ENCODE measurements around the gene FUCA1.
"Not testable (repeated sequence)": the region's sequence is repeated elsewhere in the genome, so short reads cannot be mapped to it uniquely, and the experiment has no call there.

The FUCA1 gene

DNA sequence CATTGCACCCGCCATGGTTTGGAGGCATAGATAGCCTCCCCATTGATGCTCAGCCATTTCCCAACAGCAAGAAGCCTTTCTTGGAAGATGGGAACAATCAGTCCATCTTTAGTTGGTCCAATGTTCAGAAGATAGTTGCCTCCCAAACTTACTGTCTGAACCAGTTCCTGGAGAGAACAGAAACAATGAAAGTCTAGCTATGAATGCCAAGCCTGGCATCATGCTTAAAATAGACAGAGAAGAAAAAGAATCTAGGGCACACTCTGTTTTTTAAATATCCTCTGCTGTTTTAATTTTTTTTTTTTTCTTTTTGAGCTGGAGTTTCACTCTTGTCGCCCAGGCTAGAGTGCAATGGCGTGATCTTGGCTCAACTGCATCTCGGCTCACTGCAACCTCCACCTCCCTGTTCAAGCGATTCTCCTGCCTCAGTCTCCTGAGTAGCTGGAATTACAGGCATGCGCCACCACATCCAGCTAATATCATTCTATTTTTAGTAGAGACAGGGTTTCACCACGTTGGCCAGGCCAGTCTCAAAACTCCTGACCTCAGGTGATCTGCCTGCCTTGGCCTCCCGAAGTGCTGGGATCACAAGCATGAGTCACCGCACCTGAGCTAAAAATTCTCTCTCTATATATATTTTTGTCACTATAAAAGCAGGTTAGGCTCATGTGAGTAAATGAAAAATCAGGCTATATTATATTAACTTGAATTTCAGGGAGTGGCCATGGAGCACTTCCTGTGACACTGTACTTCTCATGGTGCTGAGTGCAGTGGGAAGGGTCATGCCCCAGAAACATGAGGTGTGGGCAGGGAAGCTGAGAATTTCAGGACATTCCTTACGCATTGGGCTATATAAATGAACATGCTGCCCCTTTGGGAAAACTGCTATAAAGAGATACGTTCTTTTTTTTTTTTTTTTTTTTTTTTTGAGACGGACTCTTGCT lies 19.1 kb downstream of the FUCA1 start:
- TF ChIP-seq, protein P1, sequence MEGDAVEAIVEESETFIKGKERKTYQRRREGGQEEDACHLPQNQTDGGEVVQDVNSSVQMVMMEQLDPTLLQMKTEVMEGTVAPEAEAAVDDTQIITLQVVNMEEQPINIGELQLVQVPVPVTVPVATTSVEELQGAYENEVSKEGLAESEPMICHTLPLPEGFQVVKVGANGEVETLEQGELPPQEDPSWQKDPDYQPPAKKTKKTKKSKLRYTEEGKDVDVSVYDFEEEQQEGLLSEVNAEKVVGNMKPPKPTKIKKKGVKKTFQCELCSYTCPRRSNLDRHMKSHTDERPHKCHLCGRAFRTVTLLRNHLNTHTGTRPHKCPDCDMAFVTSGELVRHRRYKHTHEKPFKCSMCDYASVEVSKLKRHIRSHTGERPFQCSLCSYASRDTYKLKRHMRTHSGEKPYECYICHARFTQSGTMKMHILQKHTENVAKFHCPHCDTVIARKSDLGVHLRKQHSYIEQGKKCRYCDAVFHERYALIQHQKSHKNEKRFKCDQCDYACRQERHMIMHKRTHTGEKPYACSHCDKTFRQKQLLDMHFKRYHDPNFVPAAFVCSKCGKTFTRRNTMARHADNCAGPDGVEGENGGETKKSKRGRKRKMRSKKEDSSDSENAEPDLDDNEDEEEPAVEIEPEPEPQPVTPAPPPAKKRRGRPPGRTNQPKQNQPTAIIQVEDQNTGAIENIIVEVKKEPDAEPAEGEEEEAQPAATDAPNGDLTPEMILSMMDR (conservative IDR thresholded peaks at IDR 0.05), result no peak
- H3K27ac ChIP-seq, result no peak overlapping the region

GRCh38 chr1:23847482-23848095 lies 20.5 kb downstream of the FUCA1 start:
- peak overlapping the region; percentile 32; the same call in 1 of the 2 replicates for H3K27ac ChIP-seq

DNA sequence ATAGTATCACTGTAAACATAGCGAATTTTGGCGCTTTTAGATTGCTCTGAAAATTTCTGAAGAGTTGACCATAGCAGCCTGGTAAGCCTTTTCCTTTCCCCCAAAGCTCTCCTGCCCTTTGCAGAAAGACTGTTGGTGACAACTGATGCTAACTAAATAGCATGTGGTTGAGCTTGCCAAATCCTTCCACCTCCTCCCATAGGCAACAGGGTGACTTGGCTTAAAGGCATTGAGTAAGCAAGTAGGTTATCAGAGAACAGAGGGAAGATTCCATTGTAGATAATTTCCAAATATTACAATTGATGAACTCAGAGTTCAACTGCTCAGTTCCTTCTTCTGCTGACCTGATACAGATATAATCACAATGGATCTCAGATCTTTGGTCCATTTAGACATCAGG lies 22.9 kb downstream of the FUCA1 start:
- TF ChIP-seq, protein P1 (conservative IDR thresholded peaks at IDR 0.05), result no peak
- no peak overlapping the region for H3K27ac ChIP-seq

DNA sequence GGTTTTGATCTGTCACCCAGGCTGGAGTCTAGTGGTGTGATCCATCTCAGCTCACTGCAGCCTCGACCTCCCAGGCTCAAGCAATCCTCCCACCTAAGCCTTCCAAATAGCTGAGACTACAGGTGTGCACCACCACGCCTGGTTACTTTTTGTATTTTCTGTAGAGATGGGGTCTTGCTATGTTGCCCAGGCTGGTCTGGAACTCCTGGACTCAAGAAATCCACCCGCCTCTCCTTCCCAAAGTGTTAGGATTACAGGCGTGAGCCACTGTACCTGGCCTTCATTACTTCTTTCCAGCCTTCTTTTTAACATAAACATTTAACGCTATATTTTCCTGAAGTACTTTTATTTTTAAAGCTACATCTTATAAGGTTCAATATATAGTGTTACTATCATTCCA lies 24.4 kb downstream of the FUCA1 start:
- H3K27ac ChIP-seq, result no peak overlapping the region
- TF ChIP-seq, protein P1 (conservative IDR thresholded peaks at IDR 0.05), result no peak

- H3K27ac ChIP-seq, result no peak overlapping the region
- TF ChIP-seq, protein P1 (conservative IDR thresholded peaks at IDR 0.05), result no peak
These were observed 29.7 kb downstream of the FUCA1 start for GRCh38 chr1:23838401-23838866.

- H3K27ac ChIP-seq, result no peak overlapping the region
- TF ChIP-seq, protein P1 (conservative IDR thresholded peaks at IDR 0.05), result no peak
These were observed 30.2 kb downstream of the FUCA1 start for GRCh38 chr1:23837908-23838307.

- TF ChIP-seq, protein P1 (conservative IDR thresholded peaks at IDR 0.05), result no peak
These were observed 32.1 kb downstream of the FUCA1 start for GRCh38 chr1:23836037-23836436.

GRCh38 chr1:23834156-23834555 lies 33.9 kb downstream of the FUCA1 start:
- H3K27ac ChIP-seq, result not testable (repeated sequence)

More at GRCh38 chr1:23836037-23836436, 32.1 kb downstream of the FUCA1 start:
- no peak overlapping the region for H3K27ac ChIP-seq
